ENCODE data around the gene SLC25A25.
"Not testable (repeated sequence)": the region's sequence is repeated elsewhere in the genome, so short reads cannot be mapped to it uniquely, and the experiment has no call there.

SLC25A25 gene

DNA sequence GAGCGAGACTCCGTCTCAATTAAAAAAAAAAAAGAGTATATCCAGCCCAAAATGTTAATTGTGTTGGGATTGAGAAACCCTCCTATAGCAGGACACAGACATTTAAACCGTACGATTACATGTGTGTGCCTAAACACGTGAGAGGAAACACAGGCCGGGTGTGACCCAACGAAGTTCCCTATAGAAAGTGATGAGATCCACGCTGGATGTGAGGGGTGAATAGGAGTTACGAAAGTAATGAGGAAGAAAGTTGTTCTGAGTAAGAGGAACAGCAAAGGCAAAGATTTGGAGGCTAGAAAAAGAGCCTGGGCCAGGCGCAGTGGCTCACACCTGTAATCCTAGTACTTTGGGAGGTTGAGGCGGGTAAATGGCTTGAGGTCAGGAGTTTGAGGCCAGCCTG, 14.5 kb upstream of the SLC25A25 start:
- DNase-seq, result no peak

DNA sequence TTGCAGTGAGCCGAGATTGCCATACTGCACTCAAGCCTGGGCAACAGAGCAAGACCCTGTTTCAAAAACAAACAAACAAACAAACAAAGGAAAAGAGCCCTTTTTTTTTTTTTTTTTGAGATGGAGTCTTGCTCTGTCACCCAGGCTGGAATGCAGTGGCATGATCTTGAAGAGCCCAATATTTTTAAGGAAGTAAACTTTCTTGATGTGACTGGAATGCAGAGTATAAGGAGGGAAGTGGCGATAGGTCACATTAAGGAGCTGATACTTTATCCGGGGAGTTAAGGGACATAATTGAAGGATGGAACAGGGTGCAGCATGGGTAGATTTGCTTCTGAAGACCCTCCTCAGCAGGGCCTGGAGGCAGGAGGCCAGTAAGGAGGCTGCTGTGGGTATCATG, 13.9 kb upstream of the SLC25A25 start:
- no peak for DNase-seq

DNA sequence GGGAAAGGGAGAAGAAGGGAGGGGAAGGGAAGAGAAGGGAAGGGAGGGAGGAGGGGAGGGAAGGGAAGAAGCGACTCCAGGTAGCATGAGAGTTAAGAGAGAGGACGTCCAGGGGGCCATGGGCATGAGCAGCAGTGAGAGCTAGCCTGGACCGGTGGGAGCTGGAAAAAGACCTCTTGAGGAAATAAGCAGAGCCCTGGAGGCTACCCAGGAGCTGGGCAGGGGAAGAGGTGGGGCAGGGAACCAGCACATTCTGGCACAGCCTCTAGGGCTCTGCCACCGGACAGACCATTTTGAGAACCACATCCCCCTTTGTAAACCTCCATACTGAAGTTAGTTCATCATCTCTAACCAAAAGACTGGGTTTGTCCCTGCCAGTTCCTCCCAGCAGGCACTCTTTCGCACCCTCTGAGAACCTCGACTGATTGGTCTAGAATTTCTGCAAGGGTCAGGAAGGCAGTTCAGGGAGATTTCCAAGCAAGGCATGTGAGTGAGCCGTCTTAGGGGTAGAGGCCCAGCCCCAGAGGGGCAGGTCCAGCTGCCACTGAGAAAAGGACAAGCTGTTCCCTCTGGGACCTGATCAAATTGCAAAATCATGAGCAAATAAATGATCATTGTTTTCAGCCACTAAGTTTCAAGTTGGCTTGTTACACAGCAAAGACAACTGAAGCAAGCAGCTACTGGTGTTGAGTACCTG, 12.5 kb upstream of the SLC25A25 start:
- no peak for DNase-seq

DNA sequence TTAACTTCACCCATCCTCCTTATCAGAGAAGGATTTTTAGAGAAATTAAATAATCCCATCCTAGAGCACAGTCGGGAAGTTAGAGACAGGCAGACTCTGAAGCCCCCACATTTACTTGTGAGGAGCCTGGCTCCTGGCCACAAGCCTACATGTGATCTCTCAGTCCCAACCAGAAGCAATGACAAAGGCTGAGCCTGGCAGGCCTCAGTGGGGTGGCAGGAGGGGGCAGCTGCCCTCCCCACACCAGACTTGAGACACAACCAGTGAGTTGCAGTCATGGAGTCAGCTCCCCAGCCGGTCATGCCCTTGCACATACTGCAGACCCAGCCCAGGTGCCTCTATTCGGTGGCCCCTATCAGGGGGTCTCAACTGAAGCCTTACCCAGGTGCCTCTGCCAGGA, 11.9 kb upstream of the SLC25A25 start:
- DNase-seq, result no peak

DNA sequence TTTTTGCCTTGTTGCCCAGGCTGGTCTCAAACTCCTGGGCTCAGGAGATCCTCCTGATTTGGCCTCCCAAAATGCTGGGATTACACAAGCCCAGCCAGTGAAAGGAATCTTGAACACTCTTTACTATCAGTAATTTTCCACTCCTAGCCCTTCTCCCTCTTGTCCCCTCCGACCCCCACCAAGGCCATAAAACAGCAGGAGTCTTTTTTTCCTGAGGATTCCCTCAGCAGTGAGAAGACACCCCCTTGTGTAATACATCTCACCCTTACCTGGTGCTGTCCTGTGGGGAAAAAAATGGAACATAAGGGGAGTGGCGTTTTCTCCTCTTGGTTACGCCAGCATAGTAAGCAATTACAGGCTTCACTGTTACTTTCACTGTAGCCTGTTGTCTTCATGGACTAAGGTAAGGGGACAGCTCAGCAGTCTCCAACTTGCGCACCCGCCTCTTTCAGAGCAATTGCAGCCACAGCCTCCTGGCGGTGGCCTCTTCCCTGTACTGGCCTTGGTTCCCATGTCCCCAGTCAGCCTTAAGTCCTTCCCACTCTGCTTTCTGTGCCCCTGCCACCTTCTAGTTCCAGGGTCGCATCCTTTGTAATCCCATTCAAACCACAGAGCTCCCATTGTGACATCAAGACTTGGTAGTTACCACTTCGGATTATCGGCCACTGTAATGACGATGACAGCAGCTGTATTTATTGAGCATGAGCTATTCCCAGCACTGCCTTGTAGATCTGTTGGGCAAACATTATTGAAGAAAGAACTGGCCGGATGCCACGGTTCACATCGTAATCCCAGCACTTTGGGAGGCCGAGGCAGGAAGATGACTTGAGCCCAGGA, 10.9 kb upstream of the SLC25A25 start:
- no peak for DNase-seq

DNA sequence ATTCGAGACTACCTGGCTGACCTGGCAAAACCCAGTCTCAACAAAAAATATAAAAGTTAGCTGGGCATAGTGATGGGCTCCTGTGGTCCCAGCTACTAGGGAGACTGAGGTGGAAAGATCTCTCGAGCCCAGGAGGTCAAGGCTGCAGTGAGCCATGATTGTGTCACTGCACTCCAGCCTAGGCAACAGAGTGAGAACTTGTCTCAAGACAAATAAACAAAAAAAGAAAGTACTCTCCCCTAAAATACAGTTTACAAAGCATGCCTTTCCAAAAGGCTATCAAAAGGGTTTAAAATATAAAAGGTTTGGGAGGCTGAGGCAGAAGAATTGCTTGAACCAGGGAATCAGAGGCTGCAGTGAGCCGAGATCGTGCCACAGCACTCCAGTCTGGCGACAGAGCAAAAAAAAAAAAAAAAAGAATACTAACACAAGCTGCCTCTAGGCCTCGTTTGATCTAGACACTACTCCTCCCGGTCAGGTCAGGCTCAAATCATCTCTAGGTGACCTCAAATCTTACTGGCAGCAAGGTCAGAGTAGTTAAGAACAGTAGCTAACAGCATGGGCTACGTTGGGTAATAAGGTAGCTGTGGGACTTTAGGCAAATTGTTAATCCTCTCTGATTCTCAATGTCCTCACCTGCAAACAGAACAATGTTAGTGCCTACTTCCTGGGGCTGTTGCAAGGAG, 10.2 kb upstream of the SLC25A25 start:
- no peak for DNase-seq

DNA sequence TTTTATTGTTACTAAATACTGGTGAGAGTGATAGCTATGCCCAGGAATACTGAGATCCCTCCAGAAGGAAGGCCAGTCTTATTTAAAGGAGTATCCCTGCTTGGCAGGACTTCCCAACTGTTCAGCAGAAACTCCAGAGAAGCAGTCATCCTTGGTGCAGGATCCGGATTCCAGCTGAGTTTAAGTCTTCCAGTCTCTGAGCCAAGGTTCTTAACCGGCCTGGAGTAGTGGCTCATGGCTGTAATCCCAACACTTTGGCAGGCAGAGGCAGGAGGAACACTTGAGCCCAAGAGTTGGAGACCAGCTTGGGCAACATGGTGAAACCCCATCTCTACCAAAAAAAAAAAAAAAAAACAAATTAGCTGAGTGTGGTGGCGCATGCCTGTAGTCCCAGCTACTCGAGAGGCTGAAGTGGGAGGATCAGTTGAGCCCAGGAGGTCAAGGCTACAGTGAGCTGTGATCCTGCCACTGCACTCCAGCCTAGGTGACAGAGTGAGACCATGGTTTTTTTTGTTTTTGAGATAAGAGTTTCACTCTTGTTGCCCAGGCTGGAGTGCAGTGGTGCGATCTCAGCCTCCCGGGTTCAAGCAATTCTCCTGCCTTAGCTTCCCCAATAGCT, 8.6 kb upstream of the SLC25A25 start:
- no peak for DNase-seq

DNA sequence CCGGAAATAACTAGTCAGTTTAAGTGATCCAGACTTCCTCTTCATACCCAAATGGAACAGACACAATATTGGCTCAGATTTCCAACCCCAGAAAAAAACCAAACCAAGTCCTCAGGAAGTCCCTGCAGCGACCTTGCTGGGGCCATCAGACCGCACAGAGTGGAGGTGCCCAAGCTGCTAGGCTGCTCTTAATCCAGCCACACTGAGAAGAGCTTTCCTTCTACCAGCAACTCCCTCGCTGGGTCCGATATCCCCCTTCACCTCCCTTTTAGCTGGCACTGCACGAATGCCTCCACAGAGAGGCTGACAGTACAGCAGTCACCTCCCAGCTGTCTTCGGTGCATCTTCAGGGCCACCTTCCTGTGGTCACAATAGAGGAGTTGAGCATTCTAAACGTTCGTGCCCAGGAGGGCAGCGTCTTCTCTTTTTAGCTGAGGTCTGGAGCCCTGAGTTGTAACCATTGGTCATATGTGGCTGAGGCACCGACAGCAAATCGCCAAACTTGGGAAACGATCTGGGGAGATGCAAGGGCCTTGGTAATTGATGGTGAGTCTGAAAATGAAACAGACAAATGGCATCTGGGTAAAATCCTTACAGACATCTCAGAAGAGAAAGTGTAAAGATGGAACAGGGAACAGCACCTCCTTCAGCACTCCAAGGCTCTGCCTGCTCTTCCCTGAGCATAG, 6.6 kb upstream of the SLC25A25 start:
- no peak for DNase-seq

DNA sequence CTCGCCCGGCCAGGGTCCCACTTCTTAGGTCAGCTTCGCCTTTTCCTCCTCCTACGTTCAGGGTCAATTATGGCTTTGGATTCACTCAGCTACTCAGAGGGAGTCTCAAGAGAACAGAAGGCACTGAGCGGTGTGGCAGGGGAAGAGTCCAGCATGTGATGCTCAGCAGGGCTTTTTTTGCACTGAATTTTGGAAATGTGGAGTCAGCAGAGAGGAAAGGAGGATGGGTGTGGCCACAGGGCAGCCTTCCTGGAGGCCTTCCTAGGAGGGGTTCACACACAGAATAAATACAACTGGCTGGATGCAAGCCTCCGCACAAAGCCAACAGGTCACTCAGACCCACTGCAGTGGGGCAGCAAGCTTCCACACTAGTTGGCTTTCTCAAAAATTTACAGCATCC, 5.8 kb upstream of the SLC25A25 start:
- no peak for DNase-seq

DNA sequence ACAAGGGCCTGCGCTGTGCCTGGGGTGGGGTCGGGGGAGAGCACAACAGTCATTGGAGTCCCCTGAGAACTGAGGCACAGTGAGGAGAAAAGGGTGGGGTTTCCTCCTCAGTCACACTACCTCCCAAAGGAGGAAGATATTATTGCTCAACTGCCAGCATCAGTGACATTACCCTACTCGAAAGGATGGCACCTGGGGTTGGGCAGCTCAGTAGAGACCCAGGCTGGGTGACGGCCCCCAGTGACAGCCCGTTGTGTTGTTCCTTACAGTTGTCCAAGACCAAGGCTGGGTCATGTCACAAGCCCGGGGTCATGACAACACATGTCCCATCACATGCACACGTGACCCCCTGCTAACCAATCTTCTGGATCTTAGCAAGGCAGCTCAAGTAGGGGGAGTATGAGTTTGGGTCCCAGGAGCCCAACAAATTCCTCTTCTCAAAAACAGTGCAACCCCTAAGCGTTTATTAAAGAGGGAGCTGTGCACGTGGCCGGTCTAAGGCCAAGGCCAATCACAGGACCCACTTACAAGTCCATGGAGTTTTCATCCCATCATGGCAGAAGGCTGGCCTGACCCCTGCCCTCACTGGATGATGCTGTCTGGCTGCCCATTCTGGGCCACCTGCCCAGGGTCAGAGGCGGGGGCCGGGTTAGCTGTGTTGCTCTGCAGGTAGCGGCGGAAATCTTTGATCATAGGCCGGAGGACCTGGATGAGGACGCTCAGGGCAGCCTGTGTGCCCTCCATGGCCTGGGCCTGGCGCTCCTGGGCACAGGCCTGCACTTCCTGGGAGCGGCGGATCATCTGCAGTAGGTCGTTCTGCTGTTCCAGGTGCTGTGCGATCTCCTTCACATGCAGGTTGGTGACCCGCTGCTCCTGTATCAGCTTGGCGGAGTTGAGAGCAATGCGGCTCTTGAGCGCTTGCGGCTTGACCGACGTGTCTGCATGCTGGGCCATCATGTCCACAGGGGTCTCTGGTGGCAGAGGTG, 4.9 kb upstream of the SLC25A25 start:
- DNase-seq, result no peak

DNA sequence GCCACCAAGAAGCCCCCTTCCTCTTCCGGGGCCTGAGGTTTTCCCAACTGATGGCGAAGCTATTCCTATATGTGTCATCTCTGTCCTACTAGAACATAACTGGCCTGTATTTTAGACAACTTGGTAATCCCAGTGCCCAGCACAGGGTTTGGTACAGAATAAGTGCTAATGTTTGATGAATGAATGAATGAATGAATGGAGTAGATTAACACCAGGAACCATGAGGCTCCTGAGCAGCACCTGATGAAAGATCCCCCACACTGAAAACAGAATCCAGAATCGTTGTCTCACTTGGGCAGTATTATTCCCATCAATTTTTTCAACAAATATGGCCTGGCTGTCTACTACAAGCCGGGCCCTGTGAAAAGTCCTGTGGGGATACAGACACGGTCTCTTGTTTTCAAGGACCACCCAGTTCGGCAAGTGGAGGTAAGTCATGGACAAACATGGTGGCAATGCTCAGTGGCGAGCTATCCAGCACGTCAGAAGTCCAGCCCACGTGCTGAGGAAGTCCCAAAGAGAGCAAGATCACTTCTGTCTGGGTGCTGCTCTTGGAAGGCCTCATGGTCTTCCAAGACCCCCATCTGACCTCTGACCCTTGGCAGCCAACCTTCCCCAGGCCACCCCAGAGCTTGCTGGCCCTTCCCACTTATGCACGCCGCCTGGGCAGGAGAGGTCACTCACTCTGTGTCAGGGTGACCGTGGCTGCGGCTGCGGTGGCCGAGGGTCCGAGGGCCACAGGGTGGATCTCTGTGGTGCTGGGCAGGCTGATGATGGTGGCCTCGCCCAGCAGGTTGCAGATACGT, 1.9 kb upstream of the SLC25A25 start:
- DNase-seq, result no peak

DNA sequence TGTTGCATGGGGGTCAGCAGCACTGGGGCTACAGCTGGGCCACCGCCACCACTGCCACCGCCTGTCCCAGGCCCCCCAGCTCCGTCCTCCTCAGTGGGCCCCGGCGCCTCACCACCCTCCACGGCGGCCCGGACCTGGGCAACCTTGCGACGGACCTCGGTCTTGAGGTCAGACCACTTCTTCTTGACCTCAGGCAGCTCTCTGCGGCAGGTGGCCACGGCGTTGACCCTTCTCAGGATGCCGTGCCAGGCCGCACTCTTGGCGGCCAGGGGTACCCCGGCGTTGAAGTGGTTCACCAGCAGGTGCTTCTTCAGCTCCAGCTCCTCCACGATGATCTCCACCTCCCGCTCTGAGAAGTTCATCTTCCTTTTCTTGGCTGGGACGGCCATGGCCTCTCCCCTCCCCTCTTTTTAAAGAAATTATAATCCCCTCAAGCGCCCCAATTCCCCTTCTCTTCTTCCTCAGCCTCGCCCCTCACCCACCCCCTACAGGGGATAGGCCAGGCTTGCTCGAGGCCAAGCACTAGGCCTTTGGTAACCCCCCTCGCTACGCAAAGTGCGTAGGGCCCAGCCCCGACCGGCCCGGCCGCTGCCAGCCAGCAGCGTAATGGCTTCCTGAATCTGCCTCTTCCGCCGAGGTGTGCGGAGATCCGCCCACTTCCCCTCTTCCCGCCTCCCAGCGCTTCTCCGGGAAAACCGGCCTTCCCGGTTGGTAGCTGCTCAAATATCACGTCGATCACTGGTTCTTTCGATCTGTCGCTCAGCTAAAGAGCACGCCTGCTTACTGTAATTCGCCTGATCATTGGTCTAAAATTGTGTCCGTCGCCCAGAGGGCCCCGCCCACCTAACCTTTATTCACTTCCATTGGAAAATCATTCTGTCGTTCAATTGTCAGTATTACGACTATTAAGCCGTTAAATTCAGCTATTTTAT, 1.1 kb upstream of the SLC25A25 start, which contains the start of gene NAIF1:
TSS of gene NAIF1 (minus strand) at position 608 of the 932 bp plus-strand sequence. CDS start at position 389, 219 bp downstream.
- peak; percentile 94 for DNase-seq

DNA sequence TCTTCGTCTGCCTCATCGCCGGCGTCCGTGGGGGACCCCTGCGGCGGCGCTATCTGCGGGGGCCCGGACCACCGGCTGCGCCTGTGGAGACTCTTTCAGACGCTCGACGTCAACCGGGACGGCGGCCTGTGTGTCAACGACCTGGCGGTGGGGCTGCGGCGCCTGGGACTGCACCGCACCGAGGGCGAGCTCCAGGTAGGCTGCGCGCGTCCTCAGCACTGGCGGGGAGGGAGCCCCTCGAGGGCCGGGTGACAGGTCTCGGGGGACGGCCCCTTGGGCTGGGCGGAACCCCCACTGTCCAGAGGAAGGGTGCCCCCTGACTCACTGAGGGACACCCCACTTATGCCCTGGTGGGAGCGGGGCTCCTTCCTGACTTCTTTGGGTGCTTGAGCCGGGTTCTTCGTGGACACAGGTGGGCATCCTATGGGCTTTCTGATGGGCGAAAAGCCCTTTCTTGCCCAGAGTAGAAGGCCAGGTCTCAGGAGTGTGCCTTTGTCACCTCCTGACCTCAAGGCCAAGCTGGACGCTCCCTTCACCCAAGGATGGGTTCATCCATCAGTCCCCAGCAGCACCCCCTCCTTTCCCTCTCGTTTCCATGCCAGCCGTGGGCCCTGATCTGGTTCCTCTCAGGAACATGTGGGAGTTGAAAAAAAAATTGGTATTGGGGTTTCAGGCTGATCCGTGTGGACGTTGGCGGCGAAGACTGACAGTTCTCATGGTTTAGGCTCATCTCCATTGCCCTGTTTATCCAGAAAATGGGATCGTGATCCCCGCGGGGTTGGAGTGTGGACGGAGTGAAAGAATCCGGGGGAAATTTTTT, 564 bp downstream of the SLC25A25 start:
- peak; percentile 25 to 40 for DNase-seq

DNA sequence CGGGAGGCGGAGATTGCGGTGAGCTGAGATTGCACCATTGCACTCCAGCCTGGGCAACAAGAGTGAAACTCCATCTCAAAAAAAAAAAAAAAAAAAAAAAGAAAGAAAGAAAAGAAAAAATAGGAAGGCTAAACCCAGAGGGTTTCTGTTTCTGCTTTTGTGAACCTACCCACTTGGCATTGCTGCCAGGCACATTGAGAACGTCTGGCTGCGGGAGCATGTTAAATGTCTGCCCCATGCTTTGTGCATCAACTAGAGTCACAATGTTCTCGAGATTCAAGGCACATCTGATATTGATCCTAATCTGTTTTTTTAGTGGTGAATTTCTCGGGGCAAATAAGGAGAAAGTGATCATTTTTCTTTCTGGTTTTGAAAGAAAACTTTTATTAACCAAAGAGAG, 2.8 kb downstream of the SLC25A25 start:
- no peak for DNase-seq

DNA sequence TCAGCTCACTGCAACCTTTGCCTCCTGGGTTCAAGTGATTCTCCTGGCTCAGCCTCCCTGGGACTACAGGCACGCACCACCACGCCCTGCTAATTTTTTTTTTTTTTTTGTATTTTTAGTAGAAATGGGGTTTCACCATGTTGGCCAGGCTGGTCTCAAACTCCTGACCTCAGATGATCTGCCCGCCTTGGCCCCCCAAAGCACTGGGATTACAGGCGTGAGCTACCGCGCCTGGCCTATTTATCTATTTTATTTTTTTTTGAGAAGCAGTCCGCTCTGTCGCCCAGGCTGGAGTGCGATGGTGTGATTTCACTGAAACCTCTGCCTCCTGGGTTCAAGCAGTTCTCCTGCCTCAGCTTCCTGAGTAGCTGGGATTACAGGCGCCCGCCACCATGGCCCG, 3.4 kb downstream of the SLC25A25 start:
- not testable (repeated sequence) for DNase-seq

DNA sequence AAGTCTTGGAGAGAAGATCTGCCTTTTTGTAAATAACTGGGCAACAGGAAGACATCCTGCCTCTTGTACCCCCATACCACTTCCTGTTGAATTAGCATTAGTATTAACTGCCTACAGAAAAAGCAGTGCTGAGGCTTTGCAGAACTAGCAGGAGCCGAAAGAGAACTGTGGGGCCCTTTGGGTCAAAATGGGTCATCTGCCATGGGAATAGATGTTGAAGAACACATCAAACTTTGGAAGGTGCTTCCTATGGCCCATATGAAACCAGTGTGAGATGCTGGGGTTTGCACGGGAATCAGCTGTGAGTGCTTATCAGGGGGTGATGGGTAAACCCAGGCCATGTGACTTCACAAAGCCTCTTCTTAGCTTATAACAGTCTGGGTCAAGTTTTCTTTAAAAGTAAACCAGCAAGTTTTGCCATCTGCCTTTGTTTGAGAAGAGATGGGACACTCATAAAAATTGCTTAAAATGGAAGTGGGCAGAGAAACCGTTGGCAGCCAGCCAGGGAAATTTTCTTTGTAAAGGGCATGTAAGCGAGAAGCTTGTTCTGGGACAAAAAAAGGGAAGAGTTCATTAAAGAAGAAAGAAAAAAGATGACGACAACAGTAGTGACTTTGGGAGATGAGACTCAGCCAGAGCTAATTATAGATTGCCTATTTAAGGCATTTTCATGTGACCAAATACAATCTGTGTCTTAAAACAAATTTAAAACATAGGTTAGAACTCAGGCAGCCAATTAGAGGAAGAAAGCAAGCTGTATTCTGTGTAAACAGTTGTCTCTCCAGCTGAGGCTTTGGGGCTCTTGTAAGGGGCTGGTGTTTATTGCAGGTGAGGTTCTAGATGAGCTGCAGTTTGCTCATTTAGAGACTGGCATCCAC, 4.4 kb downstream of the SLC25A25 start:
- peak; percentile 65 to 66 for DNase-seq

DNA sequence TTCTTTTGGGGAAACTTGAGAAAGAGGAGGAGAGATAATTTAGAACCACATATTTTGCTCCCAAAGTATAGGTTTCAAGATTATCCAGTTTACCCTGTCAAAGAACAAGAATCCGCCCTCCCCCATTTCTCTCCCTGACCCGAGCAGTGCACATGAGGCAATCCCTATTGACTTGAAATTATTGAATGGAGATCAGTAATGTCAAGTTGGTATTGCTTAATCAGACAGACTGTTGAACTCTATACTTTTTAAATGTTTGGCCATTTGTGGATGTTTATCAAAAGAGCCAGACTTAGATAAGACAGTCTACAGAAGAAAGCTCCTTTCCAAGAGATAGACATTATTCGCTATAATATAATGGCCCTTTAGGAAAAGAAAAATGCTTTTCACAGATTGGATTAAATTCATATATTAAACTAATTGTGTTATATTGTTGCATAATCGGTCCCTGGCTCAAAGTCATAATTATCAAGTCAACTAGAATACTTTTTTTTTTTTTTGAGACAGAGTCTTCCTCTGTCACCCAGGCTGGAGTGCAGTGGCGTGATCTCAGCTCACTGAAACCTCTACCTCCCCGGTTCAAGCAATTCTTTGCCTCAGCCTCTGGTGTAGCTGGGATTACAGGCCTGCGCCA, 5.3 kb downstream of the SLC25A25 start:
- no peak for DNase-seq

All from activated CD4-positive, alpha-beta T cell treated with anti-CD3 and anti-CD28 coated beads for 4 hours (primary cell).